ES-I3 (cell line): ENCODE measurements around the gene STARD4.

Experiments used
- H3K36me3 ChIP-seq: 2 replicates; pipeline ENCODE4 v1.6.1; 2013; ENCODE audit warnings: mild to moderate bottlenecking, low read length, control low read depth, moderate library complexity; ENCODE audit not compliant: insufficient read depth
- H3K4me1 ChIP-seq: 2 replicates; pipeline ENCODE4 v1.6.1; 2013; ENCODE audit warnings: mild to moderate bottlenecking, control low read depth, low read length; ENCODE audit not compliant: insufficient read depth
- H3K9ac ChIP-seq: 2 replicates; pipeline ENCODE4 v1.6.1; 2013; ENCODE audit warnings: low read depth, mild to moderate bottlenecking, low read length, moderate library complexity
- H3K9me3 ChIP-seq: 2 replicates; pipeline ENCODE4 v1.6.1; 2013; ENCODE audit warnings: mild to moderate bottlenecking, low read length, moderate library complexity; ENCODE audit not compliant: control insufficient read depth, insufficient read depth

The STARD4 gene

DNA sequence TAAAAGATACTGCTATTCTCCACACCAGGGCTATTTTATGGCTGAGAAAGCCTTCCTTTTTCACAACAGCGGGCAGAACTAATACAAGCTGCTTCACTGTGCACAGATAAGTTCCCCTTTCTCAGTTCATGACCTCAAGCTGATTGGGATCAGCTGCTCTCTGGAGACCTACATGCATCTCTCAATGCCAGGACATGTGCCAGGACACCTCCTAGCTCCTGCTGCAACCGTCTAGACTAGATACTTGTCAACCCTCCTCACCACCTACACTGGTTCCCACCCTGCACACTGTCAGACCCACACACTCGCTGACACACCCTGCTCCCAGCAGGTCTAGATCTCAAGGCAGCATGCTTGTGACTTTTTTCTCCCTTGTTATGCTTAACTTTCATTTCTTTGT is 39.8 kb downstream of the STARD4 start:
- no peaks in the 10 kb centered on the region for H3K4me1 ChIP-seq
- 0 out of 2 replicates have a peak, but pooled peaks cover 3% of the 10 kb centered on the region for H3K9me3 ChIP-seq
- H3K36me3 ChIP-seq: no peaks in the 10 kb centered on the region
- H3K9ac ChIP-seq: no peak overlapping the region

DNA sequence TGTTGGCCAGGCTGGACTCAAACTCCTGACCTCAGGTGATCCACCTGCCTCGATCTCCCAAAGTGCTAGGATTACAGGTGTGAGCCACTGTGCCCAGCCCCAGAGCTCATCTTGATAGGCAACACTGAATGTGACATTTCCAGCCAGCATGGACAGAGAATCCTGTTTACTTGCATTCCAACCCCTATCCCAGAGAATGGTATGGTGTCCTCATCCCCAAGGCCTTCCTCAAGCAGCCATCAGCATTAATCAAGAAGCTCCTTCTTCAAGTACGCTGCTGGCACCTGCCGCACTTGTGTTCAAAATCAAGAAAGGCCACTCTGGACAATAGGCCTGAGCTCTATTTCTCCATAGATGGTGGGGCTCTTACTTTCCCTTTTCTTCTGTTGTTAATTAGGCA is 40.2 kb downstream of the STARD4 start:
- no peak overlapping the region for H3K9ac ChIP-seq

DNA sequence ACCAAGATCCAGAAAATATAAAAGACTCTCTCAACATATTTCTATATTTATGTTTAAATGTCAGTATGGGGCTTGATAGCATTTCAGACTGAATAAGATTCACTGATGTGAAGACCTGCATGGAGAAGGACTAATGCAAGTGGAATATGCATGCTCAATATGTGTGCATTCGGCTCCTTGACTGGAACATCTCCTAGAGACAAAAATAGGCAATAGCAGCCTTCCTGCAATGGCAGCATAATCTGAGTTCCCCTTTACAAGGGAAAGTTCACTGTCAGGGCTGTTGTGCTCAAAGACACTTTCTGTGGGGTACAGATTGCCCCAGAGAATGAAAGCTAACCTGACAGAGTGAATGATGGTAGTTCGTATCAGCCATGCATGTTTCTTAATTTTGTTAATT is 42.4 kb downstream of the STARD4 start:
- Histone ChIP-seq H3K36me3 (no peaks in the 10 kb centered on the region), H3K9me3 (0 out of 2 replicates have a peak, but pooled peaks cover 3% of the 10 kb centered on the region), H3K4me1 (no peaks in the 10 kb centered on the region)

More for the DNA sequence above, 40.2 kb downstream of the STARD4 start:
- H3K9me3 ChIP-seq: 0 out of 2 replicates have a peak, but pooled peaks cover 3% of the 10 kb centered on the region
- no peaks in the 10 kb centered on the region for H3K4me1 ChIP-seq
- no peaks in the 10 kb centered on the region for H3K36me3 ChIP-seq

DNA sequence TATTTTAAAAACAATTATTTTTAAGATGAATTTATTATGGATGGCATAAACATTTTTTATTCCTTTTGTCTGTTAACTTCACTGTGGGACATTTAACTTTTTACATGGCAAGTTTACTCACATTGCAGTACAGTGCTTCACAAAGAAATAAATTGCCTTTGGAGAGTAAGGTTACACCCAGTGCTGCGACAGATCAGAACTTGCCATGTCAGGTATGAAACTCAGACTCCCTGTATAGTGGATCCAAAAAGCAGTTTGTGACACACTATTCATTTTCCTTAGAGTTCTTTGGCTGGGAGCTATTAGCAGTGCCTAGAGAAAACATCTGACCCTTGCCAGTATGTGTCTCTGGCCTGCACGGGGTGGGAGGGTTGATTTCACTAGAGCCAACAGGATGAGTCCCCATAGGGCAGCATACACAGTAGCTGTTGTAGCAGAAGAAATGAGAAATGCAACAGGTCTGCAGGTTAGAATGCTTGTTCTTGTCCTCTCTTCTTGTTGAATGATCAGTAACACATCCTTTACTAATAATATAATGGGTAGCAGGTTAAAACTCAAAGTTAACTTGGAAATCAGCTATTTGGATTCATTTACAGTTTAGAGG is 42.9 kb downstream of the STARD4 start:
- Histone ChIP-seq H3K9ac (no peak overlapping the region), H3K36me3 (no peaks in the 10 kb centered on the region), H3K9me3 (0 out of 2 replicates have a peak, but pooled peaks cover 3% of the 10 kb centered on the region), H3K4me1 (no peaks in the 10 kb centered on the region)

More for the DNA sequence above, 42.4 kb downstream of the STARD4 start:
- H3K9ac ChIP-seq: no peak overlapping the region

DNA sequence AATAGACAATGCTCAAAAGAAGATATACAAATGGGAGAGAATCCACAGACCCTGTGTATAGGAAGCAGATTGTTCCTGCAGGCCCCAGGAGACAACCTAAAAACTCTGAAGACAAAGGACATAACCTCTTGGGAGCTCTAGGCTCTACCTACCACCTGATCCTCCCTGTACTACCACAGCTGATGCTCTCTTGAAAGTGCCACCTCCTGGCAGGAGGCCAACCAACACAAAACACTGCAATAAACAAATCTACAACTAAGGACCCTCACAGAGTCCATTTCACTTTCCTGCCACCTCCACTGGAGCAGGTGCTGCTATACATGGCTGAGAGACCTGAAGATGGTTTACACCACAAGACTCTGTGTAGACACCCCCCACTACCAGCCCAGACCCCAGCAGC is 49.0 kb downstream of the STARD4 start:
- Histone ChIP-seq H3K4me1 (peaks cover 5% of the 10 kb centered on the region), H3K36me3 (no peaks in the 10 kb centered on the region), H3K9me3 (no peaks in the 10 kb centered on the region), H3K9ac (no peak overlapping the region)

DNA sequence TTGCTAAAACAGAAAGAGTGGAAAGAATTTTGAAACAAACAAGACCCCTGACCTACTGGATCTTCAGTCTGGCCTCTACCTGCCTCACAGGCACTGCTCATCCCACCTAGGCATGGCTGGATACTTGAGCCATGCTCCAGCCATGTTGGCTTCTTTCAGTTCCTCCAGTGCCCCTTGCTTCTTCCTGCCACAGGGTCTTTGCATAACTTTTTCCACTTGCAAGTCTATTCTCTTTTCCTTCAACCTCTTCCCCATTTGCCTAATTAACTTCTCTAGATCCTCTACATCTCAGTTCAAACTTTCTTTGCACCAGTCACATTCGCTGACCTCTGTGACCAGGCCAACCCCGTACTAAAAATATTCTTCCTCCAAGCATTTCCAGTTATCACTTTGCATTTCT is 50.4 kb downstream of the STARD4 start:
- H3K9ac ChIP-seq: no peak overlapping the region
- no peaks in the 10 kb centered on the region for H3K36me3 ChIP-seq
- peaks cover 5% of the 10 kb centered on the region for H3K4me1 ChIP-seq
- H3K9me3 ChIP-seq: no peaks in the 10 kb centered on the region

DNA sequence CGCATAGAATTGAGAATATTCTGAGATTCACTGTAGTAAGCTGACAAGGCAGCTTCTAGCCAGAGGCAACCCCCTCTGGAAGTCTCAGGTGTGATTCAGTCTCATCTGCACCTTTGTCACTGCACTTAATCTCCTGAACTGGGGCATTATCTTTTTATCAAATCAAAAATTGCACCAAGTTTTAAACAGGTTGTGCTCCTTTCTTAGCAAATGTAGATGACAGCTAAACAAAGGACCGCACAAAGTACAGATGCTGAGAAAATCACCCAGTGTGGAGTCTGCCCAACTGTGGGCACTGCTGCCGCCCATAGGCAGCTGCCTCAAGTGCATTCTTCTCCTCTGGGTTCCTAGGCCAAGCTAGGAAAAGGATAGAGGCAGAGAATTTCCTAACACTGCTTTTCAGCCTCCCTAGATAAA is 51.1 kb downstream of the STARD4 start:
- Histone ChIP-seq H3K4me1 (peaks cover 5% of the 10 kb centered on the region), H3K9ac (no peak overlapping the region), H3K36me3 (no peaks in the 10 kb centered on the region), H3K9me3 (no peaks in the 10 kb centered on the region)

DNA sequence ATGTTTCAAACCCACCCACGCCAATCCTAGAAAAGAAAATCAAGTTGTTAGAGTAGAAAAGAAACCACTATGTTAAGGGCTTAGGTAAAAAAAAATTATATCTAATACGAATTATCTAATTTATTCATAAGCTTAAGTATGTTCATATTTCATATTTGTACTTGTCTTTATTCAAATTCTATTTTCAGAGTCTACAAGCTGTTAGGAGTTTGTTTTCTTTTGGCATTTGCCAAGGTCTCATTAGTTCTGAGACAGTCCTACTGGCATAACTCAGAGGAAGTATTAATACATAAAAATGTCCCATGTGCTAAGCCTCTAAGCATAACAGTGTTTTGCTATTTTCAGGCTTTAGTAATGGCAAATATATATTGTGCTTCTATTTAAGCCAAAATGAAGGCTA is 57.6 kb downstream of the STARD4 start:
- Histone ChIP-seq H3K9me3 (no peaks in the 10 kb centered on the region), H3K36me3 (no peaks in the 10 kb centered on the region), H3K4me1 (no peaks in the 10 kb centered on the region), H3K9ac (no peak overlapping the region)

DNA sequence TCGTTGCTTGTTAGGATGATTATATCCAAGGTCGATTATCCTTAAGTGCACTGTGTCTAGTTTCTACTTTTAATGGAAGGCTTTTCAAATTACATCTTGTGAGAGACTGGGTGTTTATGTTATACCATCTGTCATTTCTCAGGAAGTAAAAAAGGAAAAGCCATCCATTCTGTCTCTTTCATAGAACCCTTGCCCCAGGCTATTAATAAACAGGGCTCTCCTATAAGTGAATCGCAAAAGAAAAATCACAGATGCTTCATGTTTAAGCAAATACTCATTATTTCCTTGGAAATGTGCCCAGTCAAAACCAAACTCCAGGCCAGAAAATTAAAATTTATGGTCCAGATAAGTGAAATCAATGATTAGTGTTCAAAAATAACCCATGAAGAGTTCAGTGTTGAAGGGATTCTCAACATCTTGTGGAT is 58.1 kb downstream of the STARD4 start:
- Histone ChIP-seq H3K4me1 (no peaks in the 10 kb centered on the region), H3K9me3 (no peaks in the 10 kb centered on the region), H3K36me3 (no peaks in the 10 kb centered on the region), H3K9ac (no peak overlapping the region)

DNA sequence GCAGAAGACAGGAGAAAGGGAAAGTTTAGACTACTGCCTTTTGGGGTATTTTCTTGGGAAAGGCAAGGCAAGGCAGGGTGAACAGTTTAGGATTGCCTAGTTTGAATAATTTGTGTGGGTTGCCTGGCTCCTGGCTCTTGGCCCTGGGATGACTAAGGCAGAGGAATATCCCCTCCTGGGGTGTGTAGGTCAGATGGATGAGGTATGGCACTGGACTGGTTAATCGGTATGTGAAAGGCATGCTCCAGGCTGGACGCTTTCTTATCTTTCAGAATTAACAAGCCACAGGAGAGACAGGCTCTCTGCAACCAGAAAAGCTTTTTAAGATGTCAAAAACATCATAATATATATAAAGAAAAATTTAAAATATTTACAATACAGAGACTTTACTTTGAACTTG is 58.6 kb downstream of the STARD4 start:
- H3K9me3 ChIP-seq: no peaks in the 10 kb centered on the region
- H3K9ac ChIP-seq: no peak overlapping the region
- no peaks in the 10 kb centered on the region for H3K36me3 ChIP-seq
- H3K4me1 ChIP-seq: no peaks in the 10 kb centered on the region

DNA sequence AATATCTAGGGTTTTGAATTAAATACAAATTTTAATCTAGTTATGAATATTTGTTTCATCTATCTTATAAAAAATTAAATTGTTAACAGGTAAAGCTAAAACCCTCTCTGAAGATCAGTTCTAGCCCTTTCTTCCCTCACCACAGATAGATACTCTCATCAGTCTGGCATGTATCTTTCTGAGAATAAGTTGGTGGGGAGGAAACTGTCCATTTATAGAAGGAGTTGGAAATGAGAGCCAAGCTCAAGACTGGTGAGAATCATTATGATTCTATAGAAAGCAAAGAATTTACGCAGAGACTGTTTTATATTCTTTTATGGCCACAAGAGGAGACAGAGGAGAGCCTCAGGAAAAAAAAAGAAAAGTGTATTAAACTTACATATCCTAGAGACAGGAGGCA is 59.0 kb downstream of the STARD4 start:
- Histone ChIP-seq H3K36me3 (no peaks in the 10 kb centered on the region), H3K9me3 (no peaks in the 10 kb centered on the region), H3K9ac (no peak overlapping the region), H3K4me1 (no peaks in the 10 kb centered on the region)

DNA sequence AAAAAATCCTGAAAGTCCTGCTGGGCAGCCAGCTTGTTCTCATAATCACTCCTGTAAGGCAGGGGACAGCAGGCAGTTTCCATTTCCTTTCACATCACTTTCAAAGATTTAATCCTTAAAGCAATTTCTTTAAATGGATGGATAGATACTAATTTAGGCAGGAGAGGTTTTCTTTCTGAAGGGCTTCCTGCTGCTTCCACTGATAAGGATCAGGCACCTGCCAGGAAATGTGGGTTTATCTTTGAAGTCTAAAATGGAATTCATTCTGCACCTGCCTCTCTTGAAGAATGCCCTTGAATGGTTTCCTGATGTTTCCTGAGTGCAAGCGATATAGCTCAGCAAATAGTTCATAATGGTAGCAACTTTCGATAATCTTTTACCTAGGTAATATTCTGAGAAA is 64.5 kb downstream of the STARD4 start:
- no peaks in the 10 kb centered on the region for H3K36me3 ChIP-seq
- H3K9me3 ChIP-seq: no peaks in the 10 kb centered on the region
- no peak overlapping the region for H3K9ac ChIP-seq
- H3K4me1 ChIP-seq: peaks cover 4% of the 10 kb centered on the region; the same call in 1 of the 2 replicates

DNA sequence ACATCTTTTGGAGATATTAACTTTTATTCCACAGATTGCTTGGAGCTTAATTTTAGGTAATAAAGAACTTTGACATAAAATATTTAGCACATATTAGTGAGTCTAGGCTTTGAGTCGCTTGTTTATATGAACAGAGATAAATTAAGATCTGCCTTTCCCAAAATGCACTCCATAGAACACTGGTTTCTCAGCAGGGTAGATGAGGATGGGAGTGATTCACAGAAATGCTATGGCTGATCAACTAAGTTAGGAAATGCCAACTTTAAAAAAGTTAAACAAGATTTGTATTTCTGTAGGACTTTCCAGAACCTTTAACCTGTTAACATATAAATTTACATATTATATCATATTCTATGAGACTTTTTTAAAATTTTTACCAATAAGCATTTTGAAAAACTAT is 65.2 kb downstream of the STARD4 start:
- Histone ChIP-seq H3K9ac (no peak overlapping the region), H3K36me3 (no peaks in the 10 kb centered on the region), H3K4me1 (peaks cover 4% of the 10 kb centered on the region; the same call in 1 of the 2 replicates)

More for the DNA sequence above, 65.2 kb downstream of the STARD4 start:
- H3K9me3 ChIP-seq: no peaks in the 10 kb centered on the region
